Measurements from ENCODE around the gene NGRN.

GRCh38 chr15:90266061-90266431, 574 bp downstream of the NGRN start:
- TF ChIP-seq CTCF (conservative IDR thresholded peaks at IDR 0.05; ENCODE audit: low read depth, low read length) (no peak), EZH2 (IDR thresholded peaks at IDR 0.05; ENCODE audit: borderline replicate concordance, low read depth, low read length, poor library complexity, severe bottlenecking) (no peak)

All from A673 (cell line).